Caco-2 (cell line): ENCODE data around the gene FOXG1. TPM values are rescaled to one million over a fixed set of nuclear protein-coding genes. Genes with fewer than 3 reads are reported as not detected.

Experiments used
- BruUV-seq: library from RNA; stranded (reverse); fragments of 400-500 nt; replicated peaks from 2 replicates; lab custom pipeline; 2021; lab: Mats Ljungman, UMichigan
- CTCF ChIA-PET: fragments of 300-600 bp; sonication (Branson Sonifier 250); formaldehyde crosslinking; loops from one replicate; lab custom pipeline; 2022; ENCODE audit warnings: antibody characterized with exemption; lab: Charles Lee
- POLR2A ChIA-PET: fragments of 300-600 bp; sonication (Branson Sonifier 250); formaldehyde crosslinking; loops from one replicate; lab custom pipeline; 2022; ENCODE audit warnings: antibody characterized with exemption; lab: Charles Lee
- DNase-seq, 2 experiments: peaks; one replicate each; pipeline versions ENCODE4 v3.0.0 to v3.0.0-alpha.2; 2020 to 2022
- H3K27me3 ChIP-seq: replicated peaks from 2 replicates; pipeline ENCODE4 v1.6.0; 2011; ENCODE audit warnings: low read length; ENCODE audit not compliant: control insufficient read depth, insufficient read depth
- H3K36me3 ChIP-seq: 2 replicates; pipeline ENCODE4 v1.5.1; 2011; ENCODE audit warnings: low read length; ENCODE audit not compliant: control insufficient read depth, insufficient read depth
- H3K4me1 ChIP-seq: fragments of 250-450 bp; sonication (Bioruptor Pico); 2 replicates; pipeline ENCODE4 v1.5.1; 2020; ENCODE audit warnings: mild to moderate bottlenecking
- H3K4me3 ChIP-seq: 2 replicates; pipeline ENCODE4 v1.5.1; 2011; ENCODE audit warnings: low read depth, mild to moderate bottlenecking, control low read depth, low read length
- H3K9me3 ChIP-seq: fragments of 250-450 bp; sonication (Bioruptor Pico); 2 replicates; pipeline ENCODE4 v1.5.1; 2020; ENCODE audit warnings: mild to moderate bottlenecking, moderate library complexity
- H3K27ac Mint-ChIP-seq: one replicate; pipeline ENCODE4 v1.8.0; 2022; ENCODE audit warnings: mixed read lengths; ENCODE audit not compliant: unreplicated experiment
- H3K27me3 Mint-ChIP-seq: one replicate; pipeline ENCODE4 v1.8.0; 2022; ENCODE audit warnings: mixed read lengths; ENCODE audit not compliant: insufficient read depth, unreplicated experiment
- H3K36me3 Mint-ChIP-seq: one replicate; pipeline ENCODE4 v1.8.0; 2022; ENCODE audit warnings: mild to moderate bottlenecking, mixed read lengths; ENCODE audit not compliant: insufficient read depth, unreplicated experiment
- H3K4me1 Mint-ChIP-seq: one replicate; pipeline ENCODE4 v1.8.0; 2022; ENCODE audit warnings: low read depth, mixed read lengths; ENCODE audit not compliant: unreplicated experiment
- H3K4me3 Mint-ChIP-seq: one replicate; pipeline ENCODE4 v1.8.0; 2022; ENCODE audit warnings: mild to moderate bottlenecking, moderate library complexity, mixed read lengths; ENCODE audit not compliant: unreplicated experiment
- H3K9me3 Mint-ChIP-seq: one replicate; pipeline ENCODE4 v1.8.0; 2022; ENCODE audit warnings: mixed read lengths; ENCODE audit not compliant: unreplicated experiment
- intact Hi-C: fragments of 100-400 bp; cut with micrococcal nuclease; formaldehyde crosslinking; loops from one replicate; pipeline ENCODE4 v1.10.0; 2022; ENCODE audit not compliant: unreplicated experiment
- total RNA-seq: library from RNA; stranded (reverse); gene quantifications from 2 replicates; pipeline ENCODE4 v1.2.3, GENCODE V29; 2022
- TF ChIP-seq, protein P1 (sequence below), 2 experiments: fragments of 200-600 bp in 1 of 2; IDR thresholded peaks; 1 replicate in 1 of 2; 2 replicates in 1 of 2; pipeline versions ENCODE4 v1.5.1 to v1.8.0; 2011 to 2022; ENCODE audit warnings: antibody characterized with exemption in 1 of 2, control low read depth in 1 of 2, inconsistent platforms in 1 of 2, low read depth in 1 of 2, low read length in 1 of 2, mild to moderate bottlenecking in 1 of 2, moderate library complexity in 1 of 2; ENCODE audit not compliant: insufficient read depth in 1 of 2, severe bottlenecking in 1 of 2, unreplicated experiment in 1 of 2

The FOXG1 gene
- total RNA-seq, 1 experiment from 2014 or later, result not detected

DNA sequence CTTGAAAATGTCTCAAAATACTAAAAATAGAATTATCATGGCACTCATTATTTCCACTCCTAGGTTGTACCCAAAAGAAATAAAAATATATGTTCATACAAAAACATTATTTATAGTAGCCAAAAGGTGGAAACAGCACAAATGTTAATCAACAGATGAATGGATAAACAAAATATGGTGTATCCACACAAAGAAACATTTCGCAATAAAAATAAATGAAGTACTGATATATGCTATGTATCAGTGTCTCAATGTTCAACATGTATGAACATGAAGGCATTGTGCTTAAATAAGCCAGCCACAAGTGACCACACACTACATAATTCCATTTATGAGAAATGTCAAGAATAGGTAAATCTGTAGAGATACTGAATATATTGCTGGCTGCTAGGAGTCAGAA, 40.9 kb downstream of the FOXG1 start:
- TF ChIP-seq, protein P1, sequence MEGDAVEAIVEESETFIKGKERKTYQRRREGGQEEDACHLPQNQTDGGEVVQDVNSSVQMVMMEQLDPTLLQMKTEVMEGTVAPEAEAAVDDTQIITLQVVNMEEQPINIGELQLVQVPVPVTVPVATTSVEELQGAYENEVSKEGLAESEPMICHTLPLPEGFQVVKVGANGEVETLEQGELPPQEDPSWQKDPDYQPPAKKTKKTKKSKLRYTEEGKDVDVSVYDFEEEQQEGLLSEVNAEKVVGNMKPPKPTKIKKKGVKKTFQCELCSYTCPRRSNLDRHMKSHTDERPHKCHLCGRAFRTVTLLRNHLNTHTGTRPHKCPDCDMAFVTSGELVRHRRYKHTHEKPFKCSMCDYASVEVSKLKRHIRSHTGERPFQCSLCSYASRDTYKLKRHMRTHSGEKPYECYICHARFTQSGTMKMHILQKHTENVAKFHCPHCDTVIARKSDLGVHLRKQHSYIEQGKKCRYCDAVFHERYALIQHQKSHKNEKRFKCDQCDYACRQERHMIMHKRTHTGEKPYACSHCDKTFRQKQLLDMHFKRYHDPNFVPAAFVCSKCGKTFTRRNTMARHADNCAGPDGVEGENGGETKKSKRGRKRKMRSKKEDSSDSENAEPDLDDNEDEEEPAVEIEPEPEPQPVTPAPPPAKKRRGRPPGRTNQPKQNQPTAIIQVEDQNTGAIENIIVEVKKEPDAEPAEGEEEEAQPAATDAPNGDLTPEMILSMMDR (IDR thresholded peaks at IDR 0.05; ENCODE audit: insufficient read depth in 1 of 2, low read depth in 1 of 2, low read length in 1 of 2, severe bottlenecking in 1 of 2, unreplicated experiment in 1 of 2), result no peak
- no peak for DNase-seq
- Histone ChIP-seq H3K9me3 (no peaks in the 10 kb centered on the region), H3K36me3 (no peaks in the 10 kb centered on the region), H3K27me3 (no peaks in the 10 kb centered on the region), H3K4me1 (no peaks in the 10 kb centered on the region), H3K4me3 (no peak overlapping the region)
- intact Hi-C loops, result no loop called here
- ChIA-PET CTCF (no interaction called here), POLR2A (no interaction called here)
- no peaks in the 10 kb centered on the region for H3K9me3 Mint-ChIP-seq
- no peak overlapping the region for H3K27ac Mint-ChIP-seq
- no peaks in the 10 kb centered on the region for H3K4me1 Mint-ChIP-seq
- H3K36me3 Mint-ChIP-seq, result no peaks in the 10 kb centered on the region
- no peak overlapping the region for H3K4me3 Mint-ChIP-seq
- BruUV-seq, result no TSS peak
- peaks cover 9% of the 10 kb centered on the region for H3K27me3 Mint-ChIP-seq

DNA sequence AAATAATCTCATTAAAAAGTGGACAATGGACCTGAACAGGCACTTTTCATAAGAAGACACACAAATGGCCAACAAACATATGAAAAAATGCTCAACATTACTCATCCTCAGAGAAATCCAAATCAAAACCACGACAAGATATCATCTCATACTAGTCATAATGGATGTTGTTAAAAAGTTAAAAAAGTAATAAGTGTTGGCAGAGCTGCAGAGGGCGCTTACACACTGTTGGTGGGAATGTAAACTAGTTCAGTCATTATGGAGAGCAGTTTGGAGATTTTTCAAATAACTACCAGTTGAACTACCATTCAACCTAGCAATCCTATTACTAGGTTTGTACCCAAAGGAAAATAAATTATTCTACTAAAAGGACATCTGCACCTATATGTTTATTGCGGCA, 47.2 kb downstream of the FOXG1 start:
- DNase-seq, result no peak
- POLR2A ChIA-PET, result no interaction called here
- Histone ChIP-seq H3K36me3 (no peaks in the 10 kb centered on the region), H3K27me3 (no peaks in the 10 kb centered on the region), H3K4me3 (no peak overlapping the region), H3K4me1 (no peaks in the 10 kb centered on the region), H3K9me3 (no peaks in the 10 kb centered on the region)
- Mint-ChIP-seq H3K9me3 (no peaks in the 10 kb centered on the region), H3K36me3 (no peaks in the 10 kb centered on the region), H3K27me3 (peaks cover 3% of the 10 kb centered on the region), H3K4me1 (no peaks in the 10 kb centered on the region), H3K27ac (no peak overlapping the region), H3K4me3 (no peak overlapping the region)
- CTCF ChIA-PET, result no interaction called here
- no TSS peak for BruUV-seq
- intact Hi-C loops, result no loop called here
- TF ChIP-seq, protein P1 (IDR thresholded peaks at IDR 0.05; ENCODE audit: insufficient read depth in 1 of 2, low read depth in 1 of 2, low read length in 1 of 2, severe bottlenecking in 1 of 2, unreplicated experiment in 1 of 2), result no peak
